Transverse colon (tissue), 3 donors: Measurements from ENCODE around the gene ANLN.

Source experiments
- CTCF ChIP-seq, 5 experiments: fragments of 200-600 bp in 3 of 5; fragments of 450-650 bp in 2 of 5; sonication (generic) in 3 of 5; IDR thresholded peaks; 1 replicate in 2 of 5; 2 replicates in 3 of 5; pipeline ENCODE4 v1.5.1; 2016 to 2017; ENCODE audit warnings: antibody characterized with exemption in 5 of 5, inconsistent platforms in 3 of 5, mild to moderate bottlenecking in 2 of 5, moderate library complexity in 1 of 5
- POLR2A ChIP-seq: fragments of 450-650 bp; IDR thresholded peaks from one replicate; pipeline ENCODE4 v1.6.1; 2016; ENCODE audit warnings: antibody characterized with exemption, mild to moderate bottlenecking, moderate library complexity

GRCh38 chr7:36357054-36357453 lies 32.6 kb upstream of the ANLN start:
- no peak for TF ChIP-seq CTCF (IDR thresholded peaks at IDR 0.05)
- no peak for TF ChIP-seq POLR2A
